ENCODE data around the gene IL17RB.
A peak's percentile ranks its signal among the peaks of the same experiment; 100 is the strongest.

The IL17RB gene

GRCh38 chr3:53865732-53866499, 19.5 kb downstream of the IL17RB start:
- DNase-seq = no peak

GRCh38 chr3:53880396-53881345, 34.3 kb downstream of the IL17RB start:
- no peak for DNase-seq

DNA sequence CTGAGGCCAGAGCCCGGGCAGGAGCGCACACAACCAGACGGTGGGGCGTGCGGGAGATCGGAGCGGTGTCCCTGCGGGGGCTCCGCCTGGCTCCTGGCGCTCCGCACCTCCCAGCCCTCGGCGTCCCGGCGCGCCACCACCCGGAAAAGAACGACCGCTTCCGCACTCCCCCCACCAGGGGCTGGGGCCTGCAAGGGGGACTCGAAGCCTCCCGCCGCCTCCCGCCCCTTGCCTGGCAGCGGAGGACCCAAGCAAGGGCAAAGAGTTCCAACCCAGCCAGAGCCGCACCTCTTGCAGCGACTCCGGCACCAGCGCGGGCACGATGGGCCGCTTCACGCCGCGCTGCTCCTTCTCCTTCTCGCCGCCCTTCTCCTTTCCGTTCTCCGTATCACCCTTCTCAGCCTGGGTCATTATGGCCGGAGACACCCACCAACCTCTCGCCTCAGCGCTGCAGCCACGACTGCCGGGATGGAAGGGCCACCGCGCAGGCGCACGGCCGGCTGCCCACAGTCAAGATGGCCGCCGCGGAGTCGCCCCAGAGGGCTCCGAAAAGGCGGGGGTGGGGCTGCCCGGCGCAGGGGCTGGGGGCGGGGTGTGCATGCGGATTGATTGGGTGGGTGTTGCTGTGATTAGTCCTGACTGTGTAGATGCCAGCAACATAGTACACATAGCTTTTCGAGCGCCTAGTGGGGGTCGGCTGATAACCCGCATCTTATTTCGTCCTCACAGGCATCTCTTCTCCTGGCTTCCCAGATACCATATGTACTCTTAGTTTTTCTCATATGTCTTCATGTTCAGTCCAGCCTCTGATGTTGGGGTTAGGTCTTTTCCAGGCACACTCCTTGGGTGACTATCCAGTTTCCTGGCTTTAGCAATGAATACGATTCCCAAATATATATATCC, 35.6 kb downstream of the IL17RB start, which contains the start of gene ACTR8:
Gene ACTR8 (minus strand): TSS at position 462 of the 903 bp plus-strand sequence. CDS start 51 bp downstream, at position 411.
- peak; percentile 86 for DNase-seq

- no peak for DNase-seq
Measured at GRCh38 chr3:53883008-53883407, 36.6 kb downstream of the IL17RB start.

- no peak for DNase-seq
Measured at GRCh38 chr3:53884623-53885022, 38.3 kb downstream of the IL17RB start.

GRCh38 chr3:53885239-53885638, 38.9 kb downstream of the IL17RB start:
- no peak for DNase-seq

- DNase-seq = no peak
Measured at GRCh38 chr3:53887446-53887845, 41.1 kb downstream of the IL17RB start.

DNA sequence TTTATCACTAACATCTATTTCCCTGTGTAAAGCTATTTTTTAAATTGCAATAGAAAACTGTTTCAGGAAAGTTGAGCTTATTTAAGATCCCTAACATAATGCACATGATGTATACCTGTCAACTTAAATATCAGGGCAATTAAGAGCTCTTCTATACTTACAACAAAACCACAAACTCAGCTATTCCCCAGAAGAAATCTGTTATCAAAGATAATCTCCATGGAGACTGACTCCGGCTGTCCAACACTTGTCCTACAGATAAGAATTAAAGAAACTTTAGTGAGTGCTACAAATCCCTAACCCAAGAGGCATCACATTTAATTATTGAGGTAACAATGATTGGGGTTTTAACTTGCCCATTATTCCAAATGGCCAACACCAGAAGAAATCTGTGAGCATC, 41.9 kb downstream of the IL17RB start:
- DNase-seq = no peak

DNA sequence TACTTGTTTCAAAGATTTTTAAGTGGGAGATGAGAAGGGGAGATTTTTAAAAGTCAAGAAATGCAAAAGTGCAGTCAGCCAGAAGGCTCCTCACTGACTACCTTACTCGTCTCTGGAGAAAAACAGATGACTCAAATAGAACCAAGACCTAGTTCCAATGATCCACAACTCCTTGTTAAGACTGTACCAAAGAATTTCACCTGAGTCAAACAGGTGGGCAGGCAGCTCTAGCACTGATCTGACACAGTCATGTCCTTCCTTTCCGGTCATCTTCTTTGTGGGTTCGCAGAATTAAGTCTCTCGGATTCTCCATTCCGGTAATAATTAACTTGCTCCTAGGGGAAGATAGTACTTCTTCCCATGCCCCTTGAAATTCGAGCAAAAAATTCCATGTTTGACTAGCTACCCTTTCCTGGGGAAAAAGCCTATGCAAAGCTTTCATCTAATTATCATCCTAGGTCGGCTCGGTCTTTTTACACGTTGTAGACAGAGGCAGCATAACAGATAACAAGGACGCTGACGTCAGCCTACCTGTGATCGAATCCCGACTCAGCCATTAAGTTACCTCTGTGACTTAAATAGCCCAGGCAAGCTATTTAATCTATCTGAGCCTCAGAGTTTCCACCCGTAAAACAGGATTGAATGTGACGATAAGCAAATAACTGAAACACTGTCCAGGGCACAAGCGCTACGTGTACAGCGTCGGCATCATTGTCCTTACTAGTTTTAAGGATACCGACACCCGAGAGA, 44.5 kb downstream of the IL17RB start:
- peak; percentile 57 for DNase-seq

- DNase-seq = peak; percentile 96
Measured at GRCh38 chr3:53891497-53892285, 45.3 kb downstream of the IL17RB start, which contains the start of gene SELENOK. Gene SELENOK, minus strand, starts transcription at chr3:53891859.

- no peak for DNase-seq
Measured at GRCh38 chr3:53892286-53892637, 45.9 kb downstream of the IL17RB start.

GRCh38 chr3:53899750-53900149, 53.4 kb downstream of the IL17RB start:
- DNase-seq = no peak

DNA sequence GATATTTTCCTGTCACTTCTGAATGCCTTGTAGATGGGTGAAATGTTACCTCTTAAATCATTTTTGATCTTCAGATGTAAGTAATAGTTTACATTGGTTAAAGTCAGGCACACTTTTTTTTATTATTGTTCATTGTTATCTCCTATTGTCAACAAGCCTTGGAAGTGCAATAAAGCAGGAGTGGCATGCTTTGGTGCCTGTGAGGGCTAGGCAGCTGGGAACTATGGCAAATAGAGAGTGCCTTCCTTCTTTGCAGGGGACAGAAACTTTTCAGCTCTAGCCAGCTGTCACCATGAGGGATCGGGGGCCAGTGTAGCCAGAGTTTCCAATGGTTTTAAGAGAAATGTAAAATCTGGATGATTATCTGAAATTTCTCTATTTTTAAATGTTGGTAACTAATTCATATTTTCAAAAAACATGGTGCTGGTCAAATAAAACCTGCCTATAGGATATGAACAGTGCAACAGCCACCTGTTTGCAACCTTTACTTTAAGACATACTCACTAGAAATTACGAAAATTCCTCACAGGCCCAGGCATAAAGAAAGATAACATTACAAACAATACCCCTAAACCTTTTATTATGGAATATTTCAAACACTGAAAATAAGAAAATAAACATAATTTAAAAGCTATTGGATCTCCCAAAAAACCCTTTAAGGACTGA, 54.4 kb downstream of the IL17RB start:
- DNase-seq = no peak

GRCh38 chr3:53902067-53902466, 55.7 kb downstream of the IL17RB start:
- no peak for DNase-seq

DNA sequence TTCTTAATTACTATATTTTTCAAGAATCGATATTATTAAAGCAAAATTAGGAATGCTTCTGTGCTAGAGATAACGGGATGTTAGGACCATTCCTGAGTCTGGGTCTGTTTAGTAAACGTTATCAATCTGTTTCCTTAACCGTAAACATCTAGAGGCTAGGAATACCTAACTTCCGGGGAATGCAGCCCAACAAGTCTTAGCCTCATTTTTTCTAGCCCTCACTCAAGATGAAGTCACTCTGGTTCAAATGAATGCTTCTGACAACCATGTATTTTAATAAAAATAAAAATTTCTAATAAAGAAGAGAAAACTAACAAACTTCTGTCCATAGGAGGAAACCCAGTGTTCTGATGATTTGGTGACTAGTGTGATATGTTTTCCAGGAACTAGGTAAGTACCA, 56.3 kb downstream of the IL17RB start:
- no peak for DNase-seq

DNA sequence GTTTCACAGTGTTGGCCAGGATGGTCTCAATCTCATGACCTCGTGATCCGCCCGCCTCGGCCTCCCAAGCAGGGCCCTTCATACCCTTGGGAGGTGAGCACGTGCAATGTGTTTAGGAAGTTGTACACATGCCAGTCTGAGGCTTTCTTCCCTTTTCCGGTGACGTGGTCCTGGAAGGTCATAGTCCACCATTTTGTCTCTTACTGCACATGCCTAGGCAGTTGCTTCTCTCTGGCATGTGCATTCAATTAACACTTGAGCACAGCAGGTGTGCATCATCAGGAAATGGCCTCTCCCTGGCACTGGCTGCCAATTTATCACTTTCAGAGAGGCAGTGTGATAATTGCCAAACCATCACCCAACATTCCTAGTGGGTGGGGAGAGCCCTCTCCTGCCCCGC, 67.0 kb downstream of the IL17RB start:
- DNase-seq = no peak

Data from activated naive CD4-positive, alpha-beta T cell treated with anti-CD3 and anti-CD28 coated beads, Interleukin-2, amount 50 U/mL, for 16 hours (primary cell).